LoVo (cell line): ENCODE data around the gene NPLOC4.
"Not testable (repeated sequence)": the region's sequence is repeated elsewhere in the genome, so short reads cannot be mapped to it uniquely, and the experiment has no call there.

Source experiments
- DNase-seq: peaks from one replicate; pipeline ENCODE4 v3.0.0-alpha.2; 2016; ENCODE audit warnings: low spot score

The NPLOC4 gene

DNA sequence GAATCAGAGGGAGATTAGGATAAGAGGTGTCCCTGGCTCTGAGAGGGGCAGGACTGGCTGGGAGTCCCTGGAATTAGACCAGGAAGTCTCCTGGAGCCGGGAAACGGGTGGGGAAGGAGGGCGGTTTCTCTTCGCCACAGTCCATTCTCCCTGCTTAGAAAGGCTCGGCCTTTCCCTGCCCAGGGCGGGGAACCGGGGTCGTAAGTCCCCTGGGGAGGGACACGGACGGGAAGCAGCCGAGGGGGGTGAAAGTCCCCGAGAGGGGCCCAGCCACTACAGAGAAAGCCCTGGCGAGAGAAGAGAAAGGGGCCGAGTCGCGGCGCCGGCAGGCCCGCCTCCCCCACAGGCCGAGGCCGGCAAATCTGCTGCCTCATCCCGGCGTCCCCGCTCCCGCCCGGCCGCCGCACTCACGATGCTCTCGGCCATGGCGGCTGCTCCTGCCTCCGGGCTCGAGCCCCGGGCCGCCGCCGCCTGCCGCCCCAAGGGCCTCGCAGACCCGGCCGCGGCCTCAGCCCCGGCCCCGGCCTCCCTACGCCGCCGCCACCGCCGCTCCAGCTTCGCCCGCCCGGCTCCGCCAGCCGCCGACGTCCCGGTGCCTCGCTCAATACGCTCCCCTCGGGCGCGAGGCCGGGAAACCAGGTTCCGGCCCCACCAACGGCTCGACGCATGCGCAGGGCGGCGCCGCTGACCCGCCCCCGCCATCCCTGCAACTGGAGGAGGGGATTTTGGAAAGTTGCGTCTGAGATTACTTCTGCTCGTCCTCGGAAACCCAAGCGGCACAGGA lies at the start of gene NPLOC4, which contains the start of gene TSPAN10:
NPLOC4 (minus strand) TSS at position 608 of the 784 bp plus-strand sequence; CDS start at position 426, 182 bp downstream.
TSPAN10 (plus strand) TSS at position 692 of the 784 bp plus-strand sequence. CDS start 5,217 bp downstream, outside the sequence.
- peak; percentile 89 for DNase-seq

DNA sequence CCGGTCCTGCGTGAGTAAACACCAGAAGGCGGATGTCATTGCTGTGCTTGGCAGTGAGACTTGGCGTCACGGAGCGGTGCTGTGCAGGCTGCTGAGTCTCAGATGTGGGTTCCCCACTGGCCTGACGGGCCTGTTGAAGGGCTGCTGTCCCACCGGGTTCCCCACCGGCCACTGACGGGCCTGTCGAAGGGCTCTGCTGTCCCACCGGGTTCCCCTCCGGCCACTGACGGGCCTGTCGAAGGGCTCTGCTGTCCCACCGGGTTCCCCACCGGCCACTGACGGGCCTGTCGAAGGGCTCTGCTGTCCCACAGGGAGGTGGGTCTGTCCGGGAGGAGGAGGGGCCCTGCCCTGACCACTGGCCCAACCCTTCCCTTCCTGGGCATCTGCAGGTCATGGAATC lies 49.7 kb upstream of the NPLOC4 start:
- no peak for DNase-seq

DNA sequence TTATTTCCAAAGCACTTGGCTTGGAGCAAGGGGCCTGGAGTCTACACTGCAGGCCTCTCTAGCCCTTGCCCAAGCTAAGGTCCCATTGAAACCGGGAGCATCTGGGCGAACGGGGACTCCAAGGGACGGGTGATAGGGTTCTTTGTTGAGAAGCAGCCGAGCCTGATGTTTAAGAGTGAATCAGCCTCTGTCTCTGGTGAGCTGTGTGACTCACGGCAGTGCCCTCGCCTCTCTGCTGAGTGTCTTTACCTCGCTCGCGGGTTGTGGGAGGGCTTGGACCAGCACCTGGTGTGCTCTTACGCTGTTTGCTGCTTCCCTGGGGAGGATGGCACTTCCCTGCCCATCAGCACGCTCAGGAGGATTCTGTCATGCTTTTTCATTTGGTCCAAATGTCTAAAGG lies 48.2 kb upstream of the NPLOC4 start:
- no peak for DNase-seq

DNA sequence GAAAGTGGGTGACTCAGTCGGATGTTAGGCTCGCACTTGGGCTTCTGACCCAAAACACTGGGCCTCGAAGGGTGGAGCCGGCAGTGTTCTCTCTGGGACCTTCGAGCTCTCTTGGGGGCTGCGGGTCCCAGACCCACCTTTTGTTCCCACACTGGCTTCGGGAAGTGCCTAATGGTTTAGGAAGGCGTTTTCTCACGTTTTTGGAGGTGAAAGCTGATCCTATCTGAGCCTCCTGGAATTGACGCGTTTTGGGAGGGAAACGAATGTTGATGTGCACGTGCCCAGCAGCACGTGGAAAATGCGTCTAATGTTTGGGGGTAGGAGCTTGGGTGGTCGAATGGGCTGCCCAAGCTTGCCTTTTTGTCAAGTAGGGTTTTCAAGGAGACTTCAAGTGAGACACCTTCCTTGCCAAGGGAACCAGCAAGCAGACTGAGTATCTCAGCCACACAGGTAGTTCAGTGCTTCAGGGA lies 47.6 kb upstream of the NPLOC4 start:
- no peak for DNase-seq

GRCh38 chr17:81683584-81684441 lies 46.9 kb upstream of the NPLOC4 start, which contains the start of the genes ARL16 and HGS:
Gene ARL16 (minus strand): TSS chr17:81683797. CDS start chr17:81683753, 44 bp downstream.
Gene HGS (plus strand): TSS chr17:81684011. CDS start chr17:81684067, 56 bp downstream.
- peak; percentile 98 for DNase-seq

- DNase-seq = no peak
Measured at GRCh38 chr17:81683208-81683583, 46.3 kb upstream of the NPLOC4 start.

- DNase-seq = no peak
Measured at GRCh38 chr17:81682565-81683207, 45.8 kb upstream of the NPLOC4 start.

DNA sequence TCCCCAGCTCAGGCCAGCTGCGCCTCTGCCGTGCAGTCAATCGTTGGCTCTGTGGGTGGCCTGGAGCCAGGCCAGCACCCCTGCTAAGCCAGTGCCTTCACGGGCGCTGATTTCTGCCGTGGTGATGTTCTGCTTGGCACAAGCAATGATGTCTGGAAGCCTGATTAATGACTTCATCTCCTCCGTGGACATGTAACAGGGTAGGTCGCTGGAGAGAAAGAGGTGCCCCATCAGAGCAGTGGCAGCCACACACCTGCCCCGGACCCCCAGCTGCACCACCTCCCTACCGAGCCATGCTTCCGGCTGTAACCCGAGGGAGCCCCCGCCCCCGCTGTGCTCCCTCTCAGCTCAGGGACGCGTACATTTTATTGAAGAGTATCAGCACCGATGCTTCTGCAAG lies 44.8 kb upstream of the NPLOC4 start:
- no peak for DNase-seq

DNA sequence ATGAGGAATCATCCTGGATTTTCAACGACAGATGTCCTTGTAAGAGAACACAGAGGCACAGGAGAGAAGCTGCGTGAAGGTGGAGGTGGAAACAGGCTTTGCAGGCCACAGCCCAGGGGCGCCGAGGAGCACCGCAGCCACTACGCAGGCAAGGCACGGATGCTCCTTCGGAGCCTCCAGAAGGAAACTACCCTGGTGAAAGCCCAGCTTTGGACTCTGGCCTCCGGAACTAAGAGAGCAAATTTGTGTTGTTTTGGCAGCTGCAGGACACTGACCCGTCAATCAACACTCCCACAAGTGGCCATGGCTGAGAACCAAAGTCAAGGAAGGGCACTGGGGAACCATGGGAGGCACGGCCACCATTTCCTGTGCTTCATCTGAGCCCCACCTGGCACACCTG lies 43.2 kb upstream of the NPLOC4 start:
- DNase-seq = no peak

DNA sequence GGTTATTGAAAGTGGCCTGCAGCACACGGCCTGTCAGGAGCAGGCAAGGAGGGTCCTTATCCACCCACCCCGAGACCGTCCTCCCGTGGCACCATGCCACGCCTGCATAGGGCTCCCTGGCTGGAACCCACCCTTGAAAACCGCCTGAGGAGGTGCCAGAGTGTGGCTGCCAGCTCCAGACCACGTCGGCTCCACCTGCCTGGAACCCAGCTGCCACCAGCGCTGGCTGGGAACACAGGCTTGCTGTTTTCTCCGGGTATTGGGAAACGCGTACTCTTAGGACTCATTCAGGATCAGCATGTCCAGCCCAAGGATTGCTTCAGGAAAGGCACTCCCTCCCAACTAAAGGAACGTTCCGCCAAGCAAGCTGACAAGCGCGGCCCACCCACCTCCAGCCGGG lies 40.0 kb upstream of the NPLOC4 start:
- no peak for DNase-seq

GRCh38 chr17:81675515-81676221 lies 38.8 kb upstream of the NPLOC4 start:
- DNase-seq = not testable (repeated sequence)

DNA sequence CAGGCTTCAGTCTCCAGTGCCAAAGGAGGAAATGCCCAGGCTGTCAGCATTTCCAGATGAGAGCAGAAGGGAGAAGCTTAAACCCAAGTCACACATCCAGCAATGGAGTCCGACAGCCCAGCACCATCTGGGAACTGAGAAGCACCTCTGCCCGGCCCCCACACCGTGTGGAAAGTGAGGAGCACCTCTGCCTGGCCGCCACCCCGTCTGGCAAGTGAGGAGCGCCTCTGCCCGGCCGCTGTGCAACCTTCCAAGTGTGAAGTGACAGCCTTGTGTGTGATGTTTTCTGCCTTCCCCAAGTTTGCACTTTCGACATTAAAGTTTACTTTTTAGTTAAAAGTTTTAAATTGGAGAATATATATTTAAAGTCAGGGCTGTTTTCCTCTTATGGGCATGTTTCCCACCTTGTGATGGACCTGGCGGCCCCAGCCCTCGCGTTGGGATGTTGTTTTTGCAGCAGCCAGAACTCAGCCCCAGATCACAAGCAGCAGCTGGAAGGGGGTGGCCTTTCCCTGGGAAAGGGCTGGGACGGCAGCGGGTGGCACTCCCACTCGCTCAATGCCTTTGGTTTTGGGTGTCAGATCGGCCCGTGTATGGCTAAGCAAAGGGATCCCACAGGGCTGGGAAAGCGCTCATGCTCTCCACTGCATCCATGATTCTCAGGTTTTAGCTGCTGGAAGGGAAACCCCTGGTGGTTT lies 36.8 kb upstream of the NPLOC4 start:
- no peak for DNase-seq

GRCh38 chr17:81672954-81673353 lies 36.0 kb upstream of the NPLOC4 start:
- no peak for DNase-seq

GRCh38 chr17:81672504-81672903 lies 35.6 kb upstream of the NPLOC4 start:
- no peak for DNase-seq

DNA sequence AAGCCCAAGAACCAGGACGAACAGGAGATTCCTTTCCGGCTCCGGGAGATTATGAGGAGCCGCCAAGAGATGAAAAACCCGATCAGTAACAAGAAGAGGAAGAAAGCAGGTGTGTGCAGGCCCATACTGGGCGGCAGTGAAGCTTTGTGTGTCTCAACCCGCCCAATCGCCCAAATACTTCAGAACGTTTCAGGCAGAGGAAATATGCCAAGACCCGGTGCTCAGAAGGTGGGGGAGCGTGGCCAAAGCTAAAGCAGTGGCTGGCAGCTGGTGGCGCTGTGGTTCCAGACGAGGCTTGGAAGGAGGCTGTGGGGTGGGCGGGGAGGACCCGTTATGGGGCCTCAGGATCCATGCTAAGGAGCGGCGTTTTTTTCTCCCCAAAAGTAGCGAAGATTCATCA lies 30.8 kb upstream of the NPLOC4 start:
- DNase-seq = no peak

DNA sequence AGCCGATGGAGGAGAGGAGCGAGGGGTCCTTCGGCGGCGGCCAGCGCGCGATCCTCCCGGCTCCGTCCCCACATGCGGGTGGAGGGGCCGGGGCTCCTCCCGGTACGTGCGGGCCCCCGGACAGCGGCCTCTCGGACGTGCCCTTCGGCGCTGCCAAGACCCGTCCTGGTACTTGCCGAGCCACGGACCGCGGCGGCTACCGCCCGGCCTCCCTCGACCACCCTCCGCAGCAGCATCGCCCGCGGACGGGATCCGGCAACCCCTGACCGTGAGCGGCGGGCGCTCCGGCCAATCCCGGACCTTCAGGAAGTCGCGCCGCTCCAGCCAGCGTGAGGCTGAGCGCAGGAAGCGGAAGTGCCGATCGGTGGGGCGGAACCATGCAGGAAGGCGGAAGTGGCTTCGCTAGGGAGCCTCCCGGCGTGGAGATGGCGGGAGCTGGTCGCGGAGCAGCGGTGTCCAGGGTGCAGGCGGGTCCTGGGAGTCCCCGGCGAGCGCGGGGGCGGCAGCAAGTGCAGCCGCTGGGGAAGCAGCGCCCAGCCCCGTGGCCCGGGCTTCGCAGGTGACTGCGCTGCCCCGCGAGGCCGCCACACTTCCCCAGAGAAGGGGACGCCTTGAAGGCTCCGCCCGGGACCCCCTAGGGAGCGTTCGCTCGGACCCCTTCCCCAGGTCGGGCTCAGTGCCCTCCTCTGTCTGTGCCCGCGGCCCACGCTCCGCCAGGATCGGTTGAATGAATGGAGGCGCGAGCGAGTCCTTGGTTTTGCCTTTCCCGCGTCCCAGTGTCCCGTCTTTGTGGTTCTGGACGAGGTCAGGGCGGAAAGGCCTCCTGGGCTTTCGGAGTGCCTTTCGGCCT lies 29.7 kb upstream of the NPLOC4 start, which contains the start of the genes CCDC137 and OXLD1:
CCDC137 (plus strand) TSS at position 396 of the 850 bp plus-strand sequence; CDS start at position 426, 30 bp downstream.
OXLD1 (minus strand) TSS at position 264 of the 850 bp plus-strand sequence; CDS start at position 236, 28 bp downstream.
- DNase-seq = peak; percentile 95

DNA sequence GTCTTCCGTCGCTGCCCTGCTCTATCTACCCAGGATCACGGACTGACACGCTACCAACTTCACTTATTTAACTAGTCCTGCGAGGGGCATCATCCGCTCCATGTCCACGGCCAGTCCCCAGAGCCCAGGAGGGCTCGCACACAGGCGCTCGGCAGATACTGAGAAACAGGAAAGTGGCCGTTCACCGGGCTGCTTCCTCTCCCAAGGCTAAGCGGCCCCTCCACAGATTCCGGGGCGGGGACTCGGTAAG lies 29.1 kb upstream of the NPLOC4 start:
- DNase-seq = no peak

DNA sequence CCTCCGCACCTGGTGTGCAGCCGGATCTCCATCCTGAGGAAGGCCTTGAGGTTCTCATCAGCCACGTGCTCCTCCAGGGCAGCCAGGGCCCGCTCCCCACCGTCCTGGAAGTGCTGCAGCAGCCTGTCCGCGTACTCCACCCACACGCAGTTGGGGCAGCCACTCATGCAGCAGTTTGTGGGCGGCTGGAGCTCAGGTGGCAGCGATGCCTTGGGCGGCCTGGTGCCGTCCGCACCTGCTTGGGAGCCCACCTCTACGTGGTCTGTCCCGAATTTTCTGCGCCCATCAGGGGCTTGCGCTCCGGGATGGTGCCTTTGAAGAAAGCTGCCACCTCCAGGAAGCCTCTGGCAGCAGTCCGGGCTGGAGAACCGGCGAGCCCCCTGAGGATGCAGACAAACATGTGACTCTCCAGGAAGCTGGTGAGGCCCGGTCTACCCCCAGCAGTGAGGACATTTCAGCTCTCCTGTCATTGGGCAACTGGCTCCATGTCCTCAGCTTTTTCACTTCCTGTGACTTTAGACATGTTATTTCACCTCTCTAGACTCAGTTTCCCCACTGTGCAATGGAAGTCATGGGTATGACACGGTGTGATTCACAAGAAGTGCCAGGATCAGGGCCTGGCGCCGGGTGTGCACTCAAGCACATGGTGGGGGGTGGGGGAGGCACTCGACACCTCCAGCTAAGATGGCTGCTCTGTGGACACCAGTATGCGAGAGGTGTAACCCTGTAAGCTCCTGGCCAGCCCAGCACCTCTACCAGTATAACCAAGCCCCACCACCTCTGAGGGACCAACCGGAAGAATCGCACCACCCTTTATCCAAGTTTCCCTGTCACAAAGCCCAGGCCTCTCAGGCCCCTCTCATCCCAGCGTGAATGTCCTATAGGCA lies 28.5 kb upstream of the NPLOC4 start:
- DNase-seq = peak; percentile 23

DNA sequence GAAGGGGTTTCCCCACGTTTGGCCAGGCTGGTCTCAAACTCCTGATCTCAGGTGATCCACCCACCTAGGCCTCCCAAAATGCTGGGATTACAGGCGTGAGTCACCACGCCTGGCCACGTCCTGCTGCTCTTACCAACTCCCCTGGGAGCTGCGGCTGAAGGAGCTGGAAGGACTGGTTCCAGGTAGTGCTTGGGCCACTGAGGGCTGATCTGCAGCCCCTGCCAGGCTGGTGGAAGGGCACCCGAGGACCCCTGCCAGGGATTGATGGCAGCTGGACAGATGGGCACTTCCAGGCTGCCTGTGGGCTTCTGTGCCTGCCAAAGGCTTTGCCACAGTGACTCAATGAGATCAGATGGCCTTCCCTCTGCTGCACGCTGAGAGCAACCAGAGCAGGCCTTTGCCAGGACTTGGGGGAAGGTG lies 27.1 kb upstream of the NPLOC4 start:
- DNase-seq = no peak
